Osteoblast (primary cell): ENCODE data around the gene KCNH5. TPM values are rescaled to one million over a fixed set of nuclear protein-coding genes. Genes with fewer than 3 reads are reported as not detected.

Source experiments
- DNase-seq: peaks from one replicate; pipeline ENCODE4 v3.0.0; 2011; ENCODE audit warnings: low spot score, mixed read lengths; ENCODE audit not compliant: insufficient read length; ENCODE audit errors: missing footprints
- H2AFZ ChIP-seq: 2 replicates; pipeline ENCODE4 v1.6.0; 2011; ENCODE audit warnings: mild to moderate bottlenecking, low read length
- H3K27ac ChIP-seq: 2 replicates; pipeline ENCODE4 v1.5.1; 2011; ENCODE audit warnings: mild to moderate bottlenecking, low read depth, low read length, moderate library complexity
- H3K27me3 ChIP-seq: 2 replicates; pipeline ENCODE4 v1.6.0; 2012; ENCODE audit warnings: mild to moderate bottlenecking, control low read depth, inconsistent platforms, low read length, moderate library complexity; ENCODE audit not compliant: insufficient read depth
- H3K36me3 ChIP-seq: 2 replicates; pipeline ENCODE4 v1.5.1; 2011; ENCODE audit warnings: mild to moderate bottlenecking, low read length, control low read depth, moderate library complexity; ENCODE audit not compliant: insufficient read depth
- H3K4me1 ChIP-seq: 2 replicates; pipeline ENCODE4 v1.5.1; 2011; ENCODE audit warnings: mild to moderate bottlenecking, low read length, control low read depth, moderate library complexity; ENCODE audit not compliant: insufficient read depth
- H3K4me2 ChIP-seq: 2 replicates; pipeline ENCODE4 v1.6.0; 2011; ENCODE audit warnings: mild to moderate bottlenecking, low read length; ENCODE audit not compliant: insufficient read depth
- H3K4me3 ChIP-seq: fragments of 200-600 bp; sonication (generic); 3 replicates; pipeline ENCODE4 v1.5.1; 2012; ENCODE audit warnings: mild to moderate bottlenecking, low read length, inconsistent platforms; ENCODE audit not compliant: insufficient read depth
- H3K79me2 ChIP-seq: 2 replicates; pipeline ENCODE4 v1.6.0; 2012; ENCODE audit warnings: mild to moderate bottlenecking, low read length, control low read depth, inconsistent platforms; ENCODE audit not compliant: insufficient read depth
- H3K9me3 ChIP-seq: 2 replicates; pipeline ENCODE4 v1.5.1; 2011; ENCODE audit warnings: low read depth, low read length, control low read depth
- H4K20me1 ChIP-seq: 2 replicates; pipeline ENCODE4 v1.6.0; 2012; ENCODE audit warnings: mild to moderate bottlenecking, low read length, control low read depth; ENCODE audit not compliant: insufficient read depth
- CTCF ChIP-seq: IDR thresholded peaks from 2 replicates; pipeline ENCODE4 v1.5.1; 2011; ENCODE audit warnings: mild to moderate bottlenecking, low read depth, low read length, moderate library complexity; ENCODE audit errors: extremely low read depth
- total RNA-seq: library from RNA; depleted of rRNA; stranded (reverse); fragments of >200 nt; gene quantifications from 2 replicates; pipeline ENCODE4 v1.2.3, GENCODE V29; 2012

KCNH5 gene
- total RNA-seq, 1 donor: not detected

GRCh38 chr14:62655166-62655565, 390.1 kb downstream of the KCNH5 start:
- no peak overlapping the region for H3K27ac ChIP-seq
- H3K36me3 ChIP-seq: no peaks in the 10 kb centered on the region
- H3K4me3 ChIP-seq: no peak overlapping the region
- H3K4me2 ChIP-seq: no peak overlapping the region
- H3K9me3 ChIP-seq: peaks cover 3% of the 10 kb centered on the region
- no peaks in the 10 kb centered on the region for H3K79me2 ChIP-seq
- no peak for DNase-seq
- H2AFZ ChIP-seq: no peak overlapping the region
- no peaks in the 10 kb centered on the region for H3K4me1 ChIP-seq
- H3K27me3 ChIP-seq: no peaks in the 10 kb centered on the region
- no peaks in the 10 kb centered on the region for H4K20me1 ChIP-seq
- TF ChIP-seq CTCF: no peak

- no peak for TF ChIP-seq CTCF
- Histone ChIP-seq H3K9me3 (no peaks in the 10 kb centered on the region), H3K79me2 (no peaks in the 10 kb centered on the region), H3K36me3 (no peaks in the 10 kb centered on the region), H3K4me2 (no peak overlapping the region), H4K20me1 (no peaks in the 10 kb centered on the region), H3K27ac (no peak overlapping the region), H2AFZ (no peak overlapping the region), H3K4me3 (no peak overlapping the region), H3K4me1 (no peaks in the 10 kb centered on the region), H3K27me3 (no peaks in the 10 kb centered on the region)
- DNase-seq: no peak
These were observed 390.6 kb downstream of the KCNH5 start for GRCh38 chr14:62654641-62655040.

Other genes starting within 250 kb of the KCNH5 start
- gene RHOJ, start 159.0 kb upstream of the KCNH5 start, total RNA-seq: 3.8 and 4.3 TPM in 2 replicates